Natural killer cell (primary cell): ENCODE data around the gene PARD3B. TPM values are rescaled to one million over a fixed set of nuclear protein-coding genes. Genes with fewer than 3 reads are reported as not detected.

ENCODE experiments used
- ATAC-seq, 3 donors: fragments of 150-1000 bp in 2 of 3; fragments of 200-7000 bp in 1 of 3; cut with Tn5 transposase; 1 replicate in 1 of 3; 2 replicates in 2 of 3; pipeline ENCODE4 v1.10.0; 2021; ENCODE audit warnings: mild to moderate bottlenecking in 2 of 3, moderate library complexity in 2 of 3
- DNase-seq, 2 donors: peaks; one replicate each; pipeline versions ENCODE4 v3.0.0 to v3.0.0-alpha.2; 2013 to 2021; ENCODE audit warnings: mixed read lengths in 1 of 2
- H3K27ac ChIP-seq: one replicate; pipeline ENCODE4 v1.5.1; 2013; ENCODE audit warnings: mild to moderate bottlenecking, low read length
- H3K27me3 ChIP-seq: one replicate; pipeline ENCODE4 v1.6.1; 2013; ENCODE audit warnings: low read length; ENCODE audit not compliant: control insufficient read depth, insufficient read depth
- H3K36me3 ChIP-seq: one replicate; pipeline ENCODE4 v1.6.1; 2013; ENCODE audit warnings: low read length; ENCODE audit not compliant: control insufficient read depth, insufficient read depth
- H3K4me1 ChIP-seq: one replicate; pipeline ENCODE4 v1.6.1; 2013; ENCODE audit warnings: low read length; ENCODE audit not compliant: control insufficient read depth, insufficient read depth
- H3K4me3 ChIP-seq: one replicate; pipeline ENCODE4 v1.5.1; 2013; ENCODE audit warnings: low read length
- H3K9me3 ChIP-seq: one replicate; pipeline ENCODE4 v1.6.1; 2013; ENCODE audit warnings: low read length; ENCODE audit not compliant: control insufficient read depth, insufficient read depth
- H3K27ac Mint-ChIP-seq, 2 donors: one replicate each; pipeline ENCODE4 v1.8.0; 2022; ENCODE audit warnings: mild to moderate bottlenecking in 2 of 2, mixed read lengths in 2 of 2, moderate library complexity in 1 of 2
- H3K27me3 Mint-ChIP-seq, 2 donors: one replicate each; pipeline ENCODE4 v1.8.0; 2022; ENCODE audit warnings: low read depth in 2 of 2, mixed read lengths in 2 of 2
- H3K36me3 Mint-ChIP-seq: one replicate; pipeline ENCODE4 v1.8.0; 2022; ENCODE audit warnings: mixed read lengths
- H3K4me1 Mint-ChIP-seq, 2 donors: one replicate each; pipeline ENCODE4 v1.8.0; 2022; ENCODE audit warnings: mixed read lengths in 2 of 2
- H3K4me3 Mint-ChIP-seq: one replicate; pipeline ENCODE4 v1.8.0; 2022; ENCODE audit warnings: mild to moderate bottlenecking, moderate library complexity, mixed read lengths
- H3K9me3 Mint-ChIP-seq, 2 donors: one replicate each; pipeline ENCODE4 v1.8.0; 2022; ENCODE audit warnings: mixed read lengths in 2 of 2
- CTCF ChIP-seq: fragments of 200-600 bp; IDR thresholded peaks from one replicate; pipeline ENCODE4 v1.8.0; 2022; ENCODE audit warnings: antibody characterized with exemption
- WGBS: methylation state at CpG from one replicate; pipeline ENCODE4 v1.1.7; 2013; ENCODE audit warnings: missing lambda C conversion rate; ENCODE audit not compliant: insufficient coverage; 5-methylcytosine and 5-hydroxymethylcytosine counted together
- intact Hi-C: fragments of 100-400 bp; cut with micrococcal nuclease; formaldehyde crosslinking; loops from one replicate; pipeline ENCODE4 v1.14.2; 2022
- total RNA-seq, 4 donors: library from RNA; stranded (reverse); fragments of 120-200 nt in 1 of 4; gene quantifications; one replicate each; pipeline versions ENCODE4 v1.2.3 to v1.2.4, GENCODE V29; 2013 to 2022

PARD3B gene
- total RNA-seq, 3 donors from 2014 or later (not counting 1 experiment from before 2014, with no cell fraction given), result 0.13 to 0.45 TPM; not detected in 1

GRCh38 chr2:205297368-205297767, 752.1 kb downstream of the PARD3B start:
- no peaks in the 10 kb centered on the region for H3K27me3 ChIP-seq
- no peaks in the 10 kb centered on the region for H3K4me1 ChIP-seq
- no peak overlapping the region for H3K4me3 ChIP-seq
- intact Hi-C loops, result no loop called here
- Mint-ChIP-seq H3K27me3 (no peaks in the 10 kb centered on the region), H3K4me3 (no peak overlapping the region), H3K9me3 (no peaks in the 10 kb centered on the region), H3K27ac (no peak overlapping the region), H3K36me3 (no peaks in the 10 kb centered on the region), H3K4me1 (no peaks in the 10 kb centered on the region)
- TF ChIP-seq CTCF, result no peak
- DNase-seq (no peak), ATAC-seq (no peak)
- no peaks in the 10 kb centered on the region for H3K9me3 ChIP-seq
- H3K27ac ChIP-seq, result no peak overlapping the region
- no peaks in the 10 kb centered on the region for H3K36me3 ChIP-seq

GRCh38 chr2:205297846-205298245, 752.6 kb downstream of the PARD3B start:
- intact Hi-C loops, result no loop called here
- 90% methylated on average over 4 of the region's 4 CpGs for WGBS
- no peak overlapping the region for H3K4me3 Mint-ChIP-seq
- no peak for TF ChIP-seq CTCF
- DNase-seq (no peak), ATAC-seq (no peak)
- no peaks in the 10 kb centered on the region for H3K27me3 Mint-ChIP-seq
- H3K4me3 ChIP-seq, result no peak overlapping the region
- no peaks in the 10 kb centered on the region for H3K9me3 ChIP-seq
- H3K9me3 Mint-ChIP-seq, result no peaks in the 10 kb centered on the region
- no peaks in the 10 kb centered on the region for H3K4me1 ChIP-seq
- no peaks in the 10 kb centered on the region for H3K36me3 Mint-ChIP-seq
- no peak overlapping the region for H3K27ac Mint-ChIP-seq
- H3K4me1 Mint-ChIP-seq, result no peaks in the 10 kb centered on the region
- H3K27me3 ChIP-seq, result no peaks in the 10 kb centered on the region
- H3K27ac ChIP-seq, result no peak overlapping the region
- no peaks in the 10 kb centered on the region for H3K36me3 ChIP-seq

DNA sequence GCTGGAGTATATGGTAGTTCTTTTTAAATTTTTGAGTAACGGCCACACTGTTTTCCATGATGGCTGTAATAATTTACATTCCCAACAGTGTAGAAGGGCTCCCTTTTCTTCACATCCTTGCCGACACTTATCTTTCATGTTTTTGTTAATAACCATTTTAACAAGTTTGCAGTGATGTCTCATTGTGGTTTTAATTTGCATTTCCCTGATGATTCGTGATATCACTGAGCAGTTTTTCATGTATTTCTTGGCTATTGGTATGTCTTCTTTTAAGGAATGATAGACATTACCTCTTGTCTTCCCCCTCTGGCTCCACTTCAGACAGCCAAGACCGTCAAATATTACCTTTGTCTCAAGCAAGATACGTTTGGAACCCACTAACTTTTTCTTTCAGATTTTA, 765.9 kb downstream of the PARD3B start:
- no peak overlapping the region for H3K27ac Mint-ChIP-seq
- peaks cover 0 to 3% of the 10 kb centered on the region in 2 donors for H3K9me3 Mint-ChIP-seq
- H3K27me3 Mint-ChIP-seq, result no peaks in the 10 kb centered on the region
- intact Hi-C loops, result no loop called here
- Histone ChIP-seq H3K27ac (no peak overlapping the region), H3K36me3 (no peaks in the 10 kb centered on the region), H3K27me3 (no peaks in the 10 kb centered on the region), H3K4me3 (no peak overlapping the region), H3K4me1 (no peaks in the 10 kb centered on the region), H3K9me3 (no peaks in the 10 kb centered on the region)
- 0% methylated on average over 1 of the region's 5 CpGs for WGBS
- ATAC-seq, result no peak
- H3K36me3 Mint-ChIP-seq, result no peaks in the 10 kb centered on the region
- DNase-seq, result no peak
- no peak overlapping the region for H3K4me3 Mint-ChIP-seq
- H3K4me1 Mint-ChIP-seq, result no peaks in the 10 kb centered on the region
- no peak for TF ChIP-seq CTCF

GRCh38 chr2:205321231-205321630, 776.0 kb downstream of the PARD3B start:
- Mint-ChIP-seq H3K4me1 (no peaks in the 10 kb centered on the region), H3K4me3 (no peak overlapping the region), H3K27me3 (peaks cover 0 to 2% of the 10 kb centered on the region in 2 donors), H3K36me3 (no peaks in the 10 kb centered on the region), H3K9me3 (peaks cover 0 to 3% of the 10 kb centered on the region in 2 donors), H3K27ac (no peak overlapping the region)
- intact Hi-C loops, result no loop called here
- 86% methylated on average over 2 of the region's 2 CpGs for WGBS
- ATAC-seq (no peak), DNase-seq (no peak)
- H3K9me3 ChIP-seq, result no peaks in the 10 kb centered on the region
- TF ChIP-seq CTCF, result no peak
- H3K36me3 ChIP-seq, result no peaks in the 10 kb centered on the region
- H3K4me1 ChIP-seq, result no peaks in the 10 kb centered on the region
- H3K4me3 ChIP-seq, result no peak overlapping the region
- no peak overlapping the region for H3K27ac ChIP-seq
- no peaks in the 10 kb centered on the region for H3K27me3 ChIP-seq
